Neural cell (in vitro differentiated cells): ENCODE measurements around the gene CLDN20.

Source experiments
- MXI1 ChIP-seq: fragments of 450-650 bp; conservative IDR thresholded peaks from 2 replicates; pipeline ENCODE4 v1.6.1; 2014; ENCODE audit warnings: antibody characterized with exemption, mild to moderate bottlenecking; ENCODE audit not compliant: poor library complexity, severe bottlenecking
- RAD21 ChIP-seq: fragments of 450-650 bp; conservative IDR thresholded peaks from 2 replicates; pipeline ENCODE4 v1.6.1; 2014; ENCODE audit warnings: antibody characterized with exemption, mild to moderate bottlenecking, moderate library complexity
- TF ChIP-seq, protein P1 (sequence below): fragments of 450-650 bp; IDR thresholded peaks from 2 replicates; pipeline ENCODE4 v1.5.1; 2014; ENCODE audit warnings: antibody characterized with exemption, mild to moderate bottlenecking, moderate library complexity; ENCODE audit not compliant: poor library complexity, severe bottlenecking

DNA sequence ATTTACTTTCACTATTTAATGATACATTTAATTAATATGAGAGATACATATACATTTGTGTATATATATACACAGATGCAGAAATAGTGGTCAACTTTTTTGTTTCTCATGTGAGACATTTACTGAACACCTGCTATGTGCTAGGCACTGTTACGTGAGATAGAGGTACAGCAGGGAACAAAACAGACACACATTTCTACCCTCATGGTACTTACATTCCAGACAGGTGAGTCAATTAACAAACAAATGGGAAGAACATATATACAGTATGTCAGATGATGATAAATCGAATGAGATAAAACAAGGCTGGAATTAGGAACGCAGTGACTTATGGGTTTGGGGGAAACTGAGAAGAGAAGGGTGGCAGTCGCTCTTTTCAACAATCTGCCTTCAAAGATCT lies 45.3 kb downstream of the CLDN20 start:
- TF ChIP-seq, protein P1, sequence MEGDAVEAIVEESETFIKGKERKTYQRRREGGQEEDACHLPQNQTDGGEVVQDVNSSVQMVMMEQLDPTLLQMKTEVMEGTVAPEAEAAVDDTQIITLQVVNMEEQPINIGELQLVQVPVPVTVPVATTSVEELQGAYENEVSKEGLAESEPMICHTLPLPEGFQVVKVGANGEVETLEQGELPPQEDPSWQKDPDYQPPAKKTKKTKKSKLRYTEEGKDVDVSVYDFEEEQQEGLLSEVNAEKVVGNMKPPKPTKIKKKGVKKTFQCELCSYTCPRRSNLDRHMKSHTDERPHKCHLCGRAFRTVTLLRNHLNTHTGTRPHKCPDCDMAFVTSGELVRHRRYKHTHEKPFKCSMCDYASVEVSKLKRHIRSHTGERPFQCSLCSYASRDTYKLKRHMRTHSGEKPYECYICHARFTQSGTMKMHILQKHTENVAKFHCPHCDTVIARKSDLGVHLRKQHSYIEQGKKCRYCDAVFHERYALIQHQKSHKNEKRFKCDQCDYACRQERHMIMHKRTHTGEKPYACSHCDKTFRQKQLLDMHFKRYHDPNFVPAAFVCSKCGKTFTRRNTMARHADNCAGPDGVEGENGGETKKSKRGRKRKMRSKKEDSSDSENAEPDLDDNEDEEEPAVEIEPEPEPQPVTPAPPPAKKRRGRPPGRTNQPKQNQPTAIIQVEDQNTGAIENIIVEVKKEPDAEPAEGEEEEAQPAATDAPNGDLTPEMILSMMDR, result no peak
- TF ChIP-seq RAD21, result no peak
- TF ChIP-seq MXI1, result no peak
